Occipital lobe (tissue), 2 donors: Measurements from ENCODE around the gene PSENEN. TPM values are rescaled to one million over a fixed set of nuclear protein-coding genes. Genes with fewer than 3 reads are reported as not detected.
"Not testable (repeated sequence)": the region's sequence is repeated elsewhere in the genome, so short reads cannot be mapped to it uniquely, and the experiment has no call there.

Source experiments
- DNase-seq: peaks from one replicate; lab custom pipeline; 2025; lab: John Stamatoyannopoulos, UW
- total RNA-seq: library from RNA; depleted of rRNA; stranded (reverse); fragments of >200 nt; gene quantifications from one replicate; pipeline ENCODE4 v1.2.3, GENCODE V29; 2014

Gene PSENEN
- total RNA-seq, 1 donor from 2014 or later: 7.2 TPM

DNA sequence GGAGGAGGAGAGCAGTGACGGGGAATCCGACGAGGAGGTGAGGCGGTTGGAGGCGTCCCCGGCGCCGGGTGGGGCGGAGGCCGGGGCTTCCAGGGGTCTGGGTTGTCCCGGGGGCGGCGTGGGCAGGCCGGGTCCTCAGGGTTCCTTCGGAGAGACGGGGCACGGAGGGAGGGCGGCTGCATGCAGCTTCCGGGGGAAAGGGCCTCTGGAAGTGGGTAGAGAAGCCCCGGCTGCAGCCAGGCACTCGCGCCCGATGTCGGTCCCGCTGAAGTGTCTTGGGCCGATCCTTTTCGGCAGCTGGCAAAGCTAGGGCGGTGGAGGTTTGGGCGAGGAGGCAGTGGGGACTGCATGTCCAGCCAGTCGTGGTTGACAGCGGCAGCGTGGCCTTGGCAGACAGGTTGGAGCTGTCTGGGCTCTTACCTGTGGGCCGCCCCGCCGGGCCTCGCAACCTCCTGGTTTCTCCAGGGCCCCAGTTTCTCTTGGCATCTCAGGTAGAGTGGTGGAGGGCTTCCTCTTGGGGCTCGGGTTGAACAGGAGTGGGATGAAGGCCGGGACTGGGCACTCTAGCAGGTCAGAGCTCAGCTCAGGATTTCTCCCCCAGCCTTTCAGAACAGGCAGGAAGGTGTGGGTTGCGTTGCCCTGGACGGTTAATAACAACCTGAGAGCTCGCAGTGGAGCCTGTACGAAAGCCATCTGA lies 27.0 kb upstream of the PSENEN start:
- DNase-seq: no peak

DNA sequence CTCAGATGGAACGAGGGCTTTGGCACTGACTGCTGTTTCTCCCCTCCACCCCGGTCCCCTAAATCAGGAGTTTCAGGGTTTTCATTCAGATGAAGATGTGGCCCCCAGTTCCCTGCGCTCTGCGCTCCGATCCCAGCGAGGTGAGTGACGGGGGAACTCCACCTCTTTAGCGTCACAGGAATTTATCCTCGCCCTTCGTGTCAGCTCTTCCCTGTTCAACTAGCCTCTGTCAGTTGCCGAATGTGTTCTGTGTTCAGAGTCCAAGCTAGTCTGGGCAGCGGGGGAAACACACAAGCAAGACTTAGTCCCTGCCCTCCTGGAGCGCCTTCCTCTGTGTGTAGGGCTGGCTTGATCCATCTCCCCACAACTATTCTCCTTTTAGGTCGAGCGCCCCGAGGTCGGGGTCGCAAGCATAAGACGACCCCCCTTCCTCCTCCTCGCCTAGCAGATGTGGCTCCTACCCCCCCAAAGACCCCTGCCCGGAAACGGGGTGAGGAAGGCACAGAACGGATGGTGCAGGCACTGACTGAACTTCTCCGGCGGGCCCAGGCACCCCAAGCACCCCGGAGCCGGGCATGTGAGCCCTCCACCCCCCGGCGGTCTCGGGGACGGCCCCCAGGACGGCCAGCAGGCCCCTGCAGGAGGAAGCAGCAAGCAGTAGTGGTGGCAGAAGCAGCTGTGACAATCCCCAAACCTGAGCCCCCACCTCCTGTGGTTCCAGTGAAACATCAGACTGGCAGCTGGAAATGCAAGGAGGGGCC lies 25.9 kb upstream of the PSENEN start:
- DNase-seq: no peak

DNA sequence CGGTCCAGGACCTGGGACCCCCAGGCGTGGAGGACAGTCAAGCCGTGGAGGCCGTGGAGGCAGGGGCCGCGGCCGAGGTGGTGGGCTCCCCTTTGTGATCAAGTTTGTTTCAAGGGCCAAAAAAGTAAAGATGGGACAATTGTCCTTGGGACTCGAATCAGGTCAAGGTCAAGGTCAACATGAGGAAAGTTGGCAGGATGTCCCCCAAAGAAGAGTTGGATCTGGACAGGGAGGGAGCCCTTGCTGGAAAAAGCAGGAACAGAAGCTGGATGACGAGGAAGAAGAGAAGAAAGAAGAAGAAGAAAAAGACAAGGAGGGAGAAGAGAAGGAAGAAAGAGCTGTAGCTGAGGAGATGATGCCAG lies 25.3 kb upstream of the PSENEN start:
- DNase-seq: no peak

DNA sequence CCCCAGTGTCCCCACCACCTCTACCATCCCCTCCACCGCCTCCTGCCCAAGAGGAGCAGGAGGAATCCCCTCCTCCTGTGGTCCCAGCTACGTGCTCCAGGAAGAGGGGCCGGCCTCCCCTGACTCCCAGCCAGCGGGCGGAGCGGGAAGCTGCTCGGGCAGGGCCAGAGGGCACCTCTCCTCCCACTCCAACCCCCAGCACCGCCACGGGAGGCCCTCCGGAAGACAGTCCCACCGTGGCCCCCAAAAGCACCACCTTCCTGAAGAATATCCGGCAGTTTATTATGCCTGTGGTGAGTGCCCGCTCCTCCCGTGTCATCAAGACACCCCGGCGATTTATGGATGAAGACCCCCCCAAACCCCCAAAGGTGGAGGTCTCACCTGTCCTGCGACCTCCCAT lies 24.8 kb upstream of the PSENEN start:
- no peak for DNase-seq

DNA sequence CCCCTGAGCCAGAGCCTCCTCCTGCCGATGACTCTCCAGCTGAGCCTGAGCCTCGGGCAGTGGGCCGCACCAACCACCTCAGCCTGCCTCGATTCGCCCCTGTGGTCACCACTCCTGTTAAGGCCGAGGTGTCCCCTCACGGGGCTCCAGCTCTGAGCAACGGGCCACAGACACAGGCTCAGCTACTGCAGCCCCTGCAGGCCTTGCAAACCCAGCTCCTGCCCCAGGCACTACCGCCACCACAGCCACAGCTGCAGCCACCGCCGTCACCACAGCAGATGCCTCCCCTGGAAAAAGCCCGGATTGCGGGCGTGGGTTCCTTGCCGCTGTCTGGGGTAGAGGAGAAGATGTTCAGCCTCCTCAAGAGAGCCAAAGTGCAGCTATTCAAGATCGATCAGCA lies 24.1 kb upstream of the PSENEN start:
- no peak for DNase-seq

DNA sequence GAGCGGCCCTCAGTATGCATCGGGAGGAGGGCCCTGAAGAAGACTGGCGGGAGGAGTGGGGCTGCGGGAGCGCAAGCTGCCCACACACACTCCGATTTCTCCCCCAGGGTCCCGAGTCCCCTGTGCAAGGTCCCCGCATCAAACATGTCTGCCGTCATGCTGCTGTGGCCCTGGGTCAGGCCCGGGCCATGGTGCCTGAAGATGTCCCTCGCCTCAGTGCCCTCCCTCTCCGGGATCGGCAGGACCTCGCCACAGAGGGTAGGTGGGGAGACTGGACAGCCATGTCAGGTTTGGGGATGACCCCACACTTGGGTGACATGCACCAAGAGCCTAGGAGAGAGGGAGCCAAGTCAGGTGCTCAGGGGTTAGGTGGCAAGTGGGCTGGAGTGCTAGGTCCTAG lies 23.0 kb upstream of the PSENEN start:
- no peak for DNase-seq

DNA sequence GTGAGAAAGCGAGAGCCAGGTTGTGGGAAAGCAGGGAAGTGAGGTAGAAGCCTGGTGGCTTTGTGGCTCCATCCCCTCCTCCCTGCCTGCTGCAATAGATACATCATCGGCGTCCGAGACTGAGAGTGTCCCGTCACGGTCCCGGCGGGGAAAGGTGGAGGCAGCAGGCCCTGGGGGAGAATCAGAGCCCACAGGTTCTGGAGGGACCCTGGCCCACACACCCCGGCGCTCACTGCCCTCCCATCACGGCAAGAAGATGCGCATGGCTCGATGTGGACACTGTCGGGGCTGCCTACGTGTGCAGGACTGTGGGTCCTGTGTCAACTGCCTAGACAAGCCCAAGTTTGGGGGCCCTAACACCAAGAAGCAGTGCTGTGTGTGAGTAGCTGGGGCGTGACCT lies 22.6 kb upstream of the PSENEN start:
- no peak for DNase-seq

DNA sequence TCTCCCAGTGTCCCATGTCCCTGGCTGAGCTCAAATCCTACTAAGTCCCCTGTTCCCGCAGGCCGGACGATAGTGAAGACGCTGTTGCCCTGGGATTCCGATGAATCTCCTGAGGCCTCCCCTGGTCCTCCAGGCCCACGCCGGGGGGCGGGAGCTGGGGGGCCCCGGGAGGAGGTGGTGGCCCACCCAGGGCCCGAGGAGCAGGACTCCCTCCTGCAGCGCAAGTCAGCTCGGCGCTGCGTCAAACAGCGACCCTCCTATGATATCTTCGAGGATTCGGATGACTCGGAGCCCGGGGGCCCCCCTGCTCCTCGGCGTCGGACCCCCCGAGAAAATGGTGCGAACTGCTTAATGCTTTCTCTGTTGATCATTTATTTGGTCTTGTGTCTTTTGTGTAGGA lies 21.8 kb upstream of the PSENEN start:
- no peak for DNase-seq

DNA sequence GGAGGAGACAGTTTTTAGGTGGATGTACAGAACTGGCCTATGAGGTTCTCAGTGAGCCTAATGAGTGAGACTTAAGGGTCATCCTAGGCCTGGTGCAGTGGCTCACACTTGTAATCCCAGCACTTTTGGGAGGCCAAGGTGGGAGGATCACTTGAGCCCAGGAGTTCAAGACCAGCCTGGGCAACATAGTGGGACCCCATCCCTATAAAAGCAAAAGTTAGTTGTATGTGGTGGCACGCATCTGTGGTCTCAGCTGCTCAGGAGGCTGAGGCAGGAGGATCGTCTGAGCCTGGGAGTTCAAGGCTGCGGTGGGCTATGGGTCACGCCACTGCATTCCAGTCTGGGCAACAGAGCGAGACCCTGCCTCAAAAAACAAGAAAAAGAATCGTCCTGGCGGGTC lies 21.3 kb upstream of the PSENEN start:
- not testable (repeated sequence) for DNase-seq

DNA sequence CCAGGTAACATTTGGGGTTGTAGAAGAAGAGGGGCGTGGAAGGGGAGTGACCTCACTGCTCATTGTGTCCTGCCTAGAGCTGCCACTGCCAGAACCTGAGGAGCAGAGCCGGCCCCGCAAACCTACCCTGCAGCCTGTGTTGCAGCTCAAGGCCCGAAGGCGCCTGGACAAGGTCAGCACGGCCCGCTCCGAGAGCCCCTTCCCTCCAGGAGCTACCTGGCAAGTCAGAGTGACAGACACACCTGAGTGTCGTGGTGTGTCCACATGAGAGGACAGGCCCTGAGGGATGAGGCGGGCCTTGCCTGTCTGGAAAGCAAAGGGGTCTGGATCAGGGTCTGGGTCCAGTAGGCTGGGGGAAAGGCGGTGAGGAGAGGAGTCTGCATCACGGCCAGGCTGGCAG lies 20.9 kb upstream of the PSENEN start:
- no peak for DNase-seq

DNA sequence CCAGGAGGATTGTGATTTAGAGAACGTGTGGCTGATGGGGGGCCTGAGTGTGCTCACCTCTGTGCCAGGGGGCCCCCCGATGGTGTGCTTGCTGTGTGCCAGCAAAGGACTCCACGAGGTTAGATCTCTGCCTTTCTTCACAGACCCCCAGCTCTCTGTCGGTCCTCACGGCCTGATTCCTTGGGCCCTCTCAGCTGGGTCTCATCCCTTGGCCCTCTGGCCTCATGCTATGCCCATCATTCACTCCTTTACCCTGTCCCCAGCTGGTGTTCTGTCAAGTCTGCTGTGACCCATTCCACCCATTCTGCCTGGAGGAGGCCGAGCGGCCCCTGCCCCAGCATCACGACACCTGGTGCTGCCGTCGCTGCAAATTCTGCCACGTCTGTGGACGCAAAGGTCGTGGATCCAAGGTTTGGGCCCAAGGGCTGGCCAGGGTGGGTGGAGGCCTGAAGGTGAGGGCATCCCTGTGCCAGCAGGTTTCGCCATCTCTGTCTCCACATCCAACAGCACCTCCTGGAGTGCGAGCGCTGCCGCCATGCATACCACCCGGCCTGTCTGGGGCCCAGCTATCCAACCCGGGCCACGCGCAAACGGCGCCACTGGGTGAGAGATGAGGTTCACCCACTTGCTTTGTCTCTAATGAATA lies 20.1 kb upstream of the PSENEN start:
- DNase-seq: no peak

DNA sequence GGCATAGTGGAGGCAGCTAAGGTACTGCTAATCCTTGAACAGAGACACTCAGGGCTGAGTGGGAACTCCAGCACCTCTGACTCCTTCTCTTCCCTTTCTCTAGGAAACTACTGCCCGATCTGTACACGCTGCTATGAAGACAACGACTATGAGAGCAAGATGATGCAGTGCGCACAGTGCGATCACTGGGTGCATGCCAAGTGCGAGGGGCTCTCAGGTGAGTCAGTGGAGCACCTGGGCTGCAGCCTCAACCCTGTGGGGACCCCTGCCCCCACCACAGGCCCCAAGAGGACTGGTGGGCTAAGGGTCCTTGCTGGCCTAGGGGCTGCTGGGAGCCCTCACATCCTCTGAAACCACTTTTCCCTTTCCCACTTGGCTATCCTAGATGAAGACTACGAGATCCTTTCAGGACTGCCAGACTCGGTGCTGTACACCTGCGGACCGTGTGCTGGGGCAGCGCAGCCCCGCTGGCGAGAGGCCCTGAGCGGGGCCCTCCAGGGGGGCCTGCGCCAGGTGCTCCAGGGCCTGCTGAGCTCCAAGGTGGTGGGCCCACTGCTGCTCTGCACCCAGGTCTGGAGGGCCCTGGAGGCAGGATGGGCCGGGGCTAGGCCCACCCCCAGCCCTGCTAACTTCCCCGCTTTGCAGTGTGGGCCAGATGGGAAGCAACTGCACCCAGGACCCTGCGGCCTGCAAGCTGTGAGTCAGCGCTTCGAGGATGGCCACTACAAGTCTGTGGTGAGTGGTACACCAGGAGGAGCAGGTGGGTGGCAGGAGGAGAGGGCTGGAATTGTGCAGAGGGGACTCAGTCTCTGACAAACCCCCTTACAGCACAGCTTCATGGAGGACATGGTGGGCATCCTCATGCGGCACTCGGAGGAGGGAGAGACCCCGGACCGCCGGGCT lies 18.1 kb upstream of the PSENEN start:
- no peak for DNase-seq

DNA sequence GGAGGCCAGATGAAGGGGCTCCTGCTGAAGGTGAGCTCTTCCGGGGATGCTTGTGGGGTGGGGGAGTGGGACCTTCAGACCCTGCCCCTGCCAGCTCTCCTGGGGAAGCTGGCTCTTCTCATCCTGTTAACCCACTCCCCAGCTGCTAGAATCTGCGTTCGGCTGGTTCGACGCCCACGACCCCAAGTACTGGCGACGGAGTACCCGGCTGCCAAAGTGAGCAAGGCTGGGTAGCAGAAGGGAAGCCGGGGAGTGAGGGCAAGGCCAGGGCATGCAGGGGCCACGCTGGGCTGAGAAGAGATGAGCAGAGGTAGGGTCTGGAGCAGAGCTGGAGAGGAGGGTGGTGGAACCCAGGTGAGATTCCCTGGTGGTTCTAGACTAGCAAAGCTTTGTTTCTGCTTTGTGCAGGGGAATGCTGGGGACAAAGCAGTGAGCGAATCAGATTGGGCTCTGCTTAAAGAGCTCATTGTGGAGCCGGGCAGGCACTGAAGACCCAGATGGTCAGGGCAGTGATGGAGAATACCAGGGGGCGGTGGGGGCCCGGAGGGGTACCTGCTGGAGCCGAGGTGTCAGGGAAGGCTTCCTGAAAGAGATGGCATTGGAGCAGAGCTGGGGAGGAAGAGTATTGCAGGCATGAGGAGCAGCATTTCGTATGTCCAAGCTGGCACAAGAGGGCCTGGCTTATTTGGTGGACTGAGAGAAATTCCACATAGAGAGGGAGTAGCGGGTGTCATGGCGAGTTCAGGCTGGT lies 17.3 kb upstream of the PSENEN start:
- no peak for DNase-seq

DNA sequence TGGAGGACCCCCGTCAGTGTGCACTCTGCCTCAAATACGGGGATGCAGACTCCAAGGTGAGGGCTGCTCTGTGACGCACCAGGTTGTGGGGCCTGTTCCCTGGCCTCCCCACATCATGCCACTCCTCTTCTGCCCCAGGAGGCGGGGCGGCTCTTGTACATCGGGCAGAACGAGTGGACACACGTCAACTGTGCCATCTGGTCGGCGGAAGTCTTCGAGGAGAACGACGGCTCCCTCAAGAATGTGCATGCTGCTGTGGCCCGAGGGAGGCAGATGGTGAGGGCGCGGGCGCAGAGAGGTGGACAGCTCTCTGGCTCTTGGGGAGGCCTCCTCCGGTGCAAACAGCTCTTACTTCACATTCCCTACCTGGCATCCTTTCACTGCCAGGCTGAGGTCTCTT lies 16.4 kb upstream of the PSENEN start:
- DNase-seq: no peak

DNA sequence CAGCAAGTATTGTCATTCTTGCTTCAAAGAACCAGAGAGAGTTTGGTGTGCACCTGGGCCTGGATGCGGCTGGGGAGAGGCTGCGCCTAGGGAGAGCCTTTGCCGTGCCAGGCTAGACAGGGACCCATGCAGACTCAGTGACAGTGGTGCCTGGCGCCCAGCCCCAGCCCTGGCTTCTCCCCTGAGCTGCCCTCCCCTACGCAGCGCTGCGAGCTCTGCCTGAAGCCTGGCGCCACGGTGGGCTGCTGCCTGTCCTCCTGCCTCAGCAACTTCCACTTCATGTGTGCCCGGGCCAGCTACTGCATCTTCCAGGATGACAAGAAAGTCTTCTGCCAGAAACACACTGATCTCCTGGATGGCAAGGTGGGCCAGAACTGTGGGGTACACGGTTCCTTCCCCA lies 15.7 kb upstream of the PSENEN start:
- no peak for DNase-seq

DNA sequence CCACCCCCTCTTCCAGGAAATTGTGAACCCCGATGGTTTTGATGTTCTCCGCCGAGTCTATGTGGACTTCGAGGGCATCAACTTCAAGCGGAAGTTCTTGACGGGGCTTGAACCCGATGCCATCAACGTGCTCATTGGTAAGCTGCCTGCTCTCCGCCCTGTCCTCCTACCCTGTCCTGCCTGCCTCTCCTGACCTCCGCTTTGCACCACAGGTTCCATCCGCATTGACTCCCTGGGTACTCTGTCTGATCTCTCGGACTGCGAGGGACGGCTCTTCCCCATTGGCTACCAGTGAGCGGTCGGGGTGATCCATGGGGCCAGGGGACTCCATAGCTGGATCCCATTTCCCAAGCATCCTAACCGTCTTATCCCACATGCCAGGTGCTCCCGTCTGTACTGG lies 15.1 kb upstream of the PSENEN start:
- DNase-seq: no peak

DNA sequence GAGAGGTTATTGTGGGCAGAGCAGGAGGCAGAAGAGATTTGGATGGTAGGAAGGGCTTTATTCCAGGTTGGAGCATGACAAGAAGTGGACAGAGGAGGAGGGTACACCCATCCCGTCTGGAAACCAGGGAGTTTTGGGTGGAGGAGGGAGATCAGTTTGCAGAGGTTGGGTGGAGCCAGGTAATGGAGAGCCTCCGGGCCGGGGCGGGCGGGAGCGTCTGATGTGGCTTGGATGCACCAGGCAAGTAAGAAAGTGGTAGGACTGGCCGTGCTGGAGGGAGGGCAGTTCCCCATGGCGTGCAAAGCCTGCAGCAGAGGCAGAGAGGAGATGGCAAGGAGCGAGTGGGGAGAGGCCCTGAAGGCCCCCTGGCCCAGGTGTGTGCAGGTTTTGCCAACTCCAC lies 14.1 kb upstream of the PSENEN start:
- no peak for DNase-seq

DNA sequence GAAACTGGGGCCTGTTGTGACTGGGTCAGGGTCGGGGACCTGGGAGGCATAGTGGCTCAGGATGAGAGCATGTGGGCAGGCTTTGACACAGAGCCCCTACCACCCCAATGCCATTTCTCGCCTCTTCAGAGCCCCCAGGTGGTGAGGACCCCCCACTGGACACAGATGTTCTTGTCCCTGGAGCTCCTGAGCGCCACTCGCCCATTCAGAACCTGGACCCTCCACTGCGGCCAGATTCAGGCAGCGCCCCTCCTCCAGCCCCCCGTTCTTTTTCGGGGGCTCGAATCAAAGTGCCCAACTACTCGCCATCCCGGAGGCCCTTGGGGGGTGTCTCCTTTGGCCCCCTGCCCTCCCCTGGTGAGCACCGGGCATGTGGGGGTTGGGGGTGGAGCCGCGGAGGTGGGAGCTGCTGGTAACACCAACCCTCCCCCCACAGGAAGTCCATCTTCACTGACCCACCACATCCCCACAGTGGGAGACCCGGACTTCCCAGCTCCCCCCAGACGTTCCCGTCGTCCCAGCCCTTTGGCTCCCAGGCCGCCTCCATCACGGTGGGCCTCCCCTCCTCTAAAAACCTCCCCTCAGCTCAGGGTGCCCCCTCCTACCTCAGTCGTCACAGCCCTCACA lies 13.6 kb upstream of the PSENEN start:
- no peak for DNase-seq

DNA sequence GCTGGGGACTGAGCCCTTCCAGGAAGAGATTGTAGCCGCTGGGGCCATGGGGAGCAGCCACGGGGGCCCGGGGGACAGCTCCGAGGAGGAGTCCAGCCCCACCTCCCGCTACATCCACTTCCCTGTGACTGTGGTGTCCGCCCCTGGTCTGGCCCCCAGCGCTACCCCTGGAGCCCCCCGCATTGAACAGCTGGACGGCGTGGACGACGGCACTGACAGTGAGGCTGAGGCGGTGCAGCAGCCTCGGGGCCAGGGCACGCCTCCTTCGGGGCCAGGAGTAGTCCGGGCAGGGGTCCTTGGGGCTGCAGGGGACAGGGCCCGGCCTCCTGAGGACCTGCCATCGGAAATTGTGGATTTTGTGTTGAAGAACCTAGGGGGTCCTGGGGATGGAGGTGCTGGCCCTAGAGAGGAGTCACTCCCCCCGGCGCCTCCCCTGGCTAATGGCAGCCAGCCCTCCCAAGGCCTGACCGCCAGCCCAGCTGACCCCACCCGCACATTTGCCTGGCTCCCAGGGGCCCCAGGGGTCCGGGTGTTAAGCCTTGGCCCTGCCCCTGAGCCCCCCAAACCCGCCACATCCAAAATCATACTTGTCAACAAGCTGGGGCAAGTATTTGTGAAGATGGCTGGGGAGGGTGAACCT lies 12.8 kb upstream of the PSENEN start:
- no peak for DNase-seq
